HUES48 (cell line): ENCODE data around the gene THBD.

Experiments
- H3K27ac ChIP-seq: one replicate; pipeline ENCODE4 v1.7.0; 2013; ENCODE audit warnings: low read depth, low read length, inconsistent platforms
- H3K27me3 ChIP-seq: 2 replicates; pipeline ENCODE4 v1.6.1; 2013; ENCODE audit warnings: mild to moderate bottlenecking, low read length; ENCODE audit not compliant: control insufficient read depth, insufficient read depth
- H3K36me3 ChIP-seq: 2 replicates; pipeline ENCODE4 v1.6.1; 2013; ENCODE audit warnings: low read length; ENCODE audit not compliant: control insufficient read depth, insufficient read depth
- H3K4me1 ChIP-seq: 2 replicates; pipeline ENCODE4 v1.6.1; 2013; ENCODE audit warnings: mild to moderate bottlenecking, low read length; ENCODE audit not compliant: control insufficient read depth, insufficient read depth
- H3K4me3 ChIP-seq: 2 replicates; pipeline ENCODE4 v1.5.1; 2013; ENCODE audit warnings: mild to moderate bottlenecking, low read depth, low read length
- H3K9ac ChIP-seq: 2 replicates; pipeline ENCODE4 v1.6.1; 2013; ENCODE audit warnings: mild to moderate bottlenecking, low read depth, low read length, moderate library complexity
- H3K9me3 ChIP-seq: 2 replicates; pipeline ENCODE4 v1.6.1; 2013; ENCODE audit warnings: low read length; ENCODE audit not compliant: control insufficient read depth, insufficient read depth

The THBD gene, protein sequence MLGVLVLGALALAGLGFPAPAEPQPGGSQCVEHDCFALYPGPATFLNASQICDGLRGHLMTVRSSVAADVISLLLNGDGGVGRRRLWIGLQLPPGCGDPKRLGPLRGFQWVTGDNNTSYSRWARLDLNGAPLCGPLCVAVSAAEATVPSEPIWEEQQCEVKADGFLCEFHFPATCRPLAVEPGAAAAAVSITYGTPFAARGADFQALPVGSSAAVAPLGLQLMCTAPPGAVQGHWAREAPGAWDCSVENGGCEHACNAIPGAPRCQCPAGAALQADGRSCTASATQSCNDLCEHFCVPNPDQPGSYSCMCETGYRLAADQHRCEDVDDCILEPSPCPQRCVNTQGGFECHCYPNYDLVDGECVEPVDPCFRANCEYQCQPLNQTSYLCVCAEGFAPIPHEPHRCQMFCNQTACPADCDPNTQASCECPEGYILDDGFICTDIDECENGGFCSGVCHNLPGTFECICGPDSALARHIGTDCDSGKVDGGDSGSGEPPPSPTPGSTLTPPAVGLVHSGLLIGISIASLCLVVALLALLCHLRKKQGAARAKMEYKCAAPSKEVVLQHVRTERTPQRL

DNA sequence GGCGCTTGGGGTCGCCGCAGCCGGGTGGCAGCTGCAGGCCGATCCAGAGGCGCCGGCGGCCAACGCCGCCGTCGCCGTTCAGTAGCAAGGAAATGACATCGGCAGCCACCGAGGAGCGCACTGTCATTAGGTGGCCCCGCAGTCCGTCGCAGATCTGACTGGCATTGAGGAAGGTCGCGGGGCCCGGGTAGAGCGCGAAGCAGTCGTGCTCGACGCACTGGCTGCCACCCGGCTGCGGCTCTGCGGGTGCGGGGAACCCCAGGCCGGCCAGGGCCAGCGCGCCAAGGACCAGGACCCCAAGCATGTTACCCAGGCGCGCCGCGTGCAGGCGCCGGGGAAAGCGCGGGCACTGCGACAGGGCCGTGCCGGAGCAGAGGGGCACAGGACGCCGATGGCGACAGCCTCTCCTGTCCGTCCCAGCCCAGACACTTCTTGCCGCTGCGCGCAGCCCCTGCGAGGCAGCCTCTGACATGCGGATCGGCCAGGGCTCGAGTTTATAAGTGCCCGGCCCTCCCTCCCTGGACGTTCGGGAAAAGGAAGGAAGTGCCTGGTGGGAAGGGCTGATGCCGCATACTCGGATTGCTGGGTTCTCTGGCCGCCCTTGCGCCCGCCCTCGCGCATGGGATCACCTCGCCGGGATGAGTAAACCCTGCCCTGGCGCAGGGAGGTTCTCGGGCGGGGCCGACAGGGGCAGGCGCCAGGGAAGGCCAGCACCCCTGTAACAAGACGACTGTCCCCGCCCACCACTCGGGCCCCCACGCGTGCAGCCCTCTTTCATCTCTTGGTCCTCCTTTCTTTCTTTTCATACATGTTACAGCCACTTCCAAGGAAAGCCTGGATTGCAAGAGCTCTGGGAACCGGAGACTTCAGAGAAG is at the start of gene THBD:
Gene THBD (minus strand): TSS at position 472 of the 875 bp plus-strand sequence. CDS start 168 bp downstream, at position 304.
- H3K9ac ChIP-seq: no peak within 1 kb of the TSS
- peaks cover 87% of the 10 kb centered on the region for H3K27me3 ChIP-seq
- H3K4me1 ChIP-seq: peaks cover 15% of the 10 kb centered on the region; the same call in 1 of the 2 replicates
- peak within 1 kb of the TSS; percentile 71 for H3K4me3 ChIP-seq
- no peaks in the 10 kb centered on the region for H3K36me3 ChIP-seq
- no peak within 1 kb of the TSS for H3K27ac ChIP-seq
- H3K9me3 ChIP-seq: no peaks in the 10 kb centered on the region

DNA sequence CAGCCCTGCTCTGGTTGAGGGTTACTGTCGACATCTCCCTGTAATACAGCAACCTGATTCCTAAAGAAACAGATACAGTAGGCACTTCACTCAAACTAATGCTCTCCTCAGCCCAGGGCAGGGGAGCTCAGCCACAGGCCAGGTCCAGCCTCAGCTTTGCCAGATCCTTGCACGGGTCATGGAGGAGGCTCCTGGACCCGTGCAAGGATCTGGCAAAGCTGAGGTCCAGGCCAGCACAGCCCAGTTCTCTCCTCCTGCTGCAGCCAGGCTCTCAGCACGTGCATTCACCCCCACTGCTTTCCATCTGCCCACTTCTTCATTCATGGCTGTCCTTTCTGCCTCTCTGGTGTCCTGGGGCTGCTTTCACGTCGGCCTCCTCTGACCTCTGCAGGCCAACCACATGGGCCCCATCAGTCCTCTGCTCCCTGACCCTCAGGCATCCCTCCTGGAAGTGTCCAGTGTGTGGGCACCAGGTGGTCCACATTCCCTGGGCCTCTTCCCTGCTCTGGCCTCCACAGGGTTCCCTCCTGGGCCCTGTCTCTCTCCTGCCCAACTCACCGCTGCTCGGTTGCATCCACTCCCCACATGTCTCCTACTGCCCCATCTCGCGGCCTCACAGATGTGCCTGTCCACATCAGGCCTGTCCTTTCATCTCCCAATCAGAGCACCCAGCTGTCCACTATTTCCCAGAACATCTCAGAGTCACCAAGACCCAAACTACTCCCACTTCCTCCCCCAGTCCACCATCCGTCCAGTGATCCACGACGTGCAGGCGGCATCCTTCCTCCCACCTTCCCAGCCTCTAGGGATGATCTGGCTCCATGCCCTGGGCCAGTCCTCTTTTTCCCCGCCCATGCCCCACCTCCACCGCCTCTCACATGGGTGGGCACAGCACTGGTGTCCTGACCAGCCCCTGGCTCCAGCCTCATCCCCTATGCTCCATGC is 48.4 kb upstream of the THBD start:
- no peaks in the 10 kb centered on the region for H3K36me3 ChIP-seq
- H3K9me3 ChIP-seq: no peaks in the 10 kb centered on the region
- no peak overlapping the region for H3K27ac ChIP-seq
- H3K9ac ChIP-seq: no peak overlapping the region
- no peaks in the 10 kb centered on the region for H3K27me3 ChIP-seq
- no peaks in the 10 kb centered on the region for H3K4me1 ChIP-seq
- H3K4me3 ChIP-seq: no peak overlapping the region

DNA sequence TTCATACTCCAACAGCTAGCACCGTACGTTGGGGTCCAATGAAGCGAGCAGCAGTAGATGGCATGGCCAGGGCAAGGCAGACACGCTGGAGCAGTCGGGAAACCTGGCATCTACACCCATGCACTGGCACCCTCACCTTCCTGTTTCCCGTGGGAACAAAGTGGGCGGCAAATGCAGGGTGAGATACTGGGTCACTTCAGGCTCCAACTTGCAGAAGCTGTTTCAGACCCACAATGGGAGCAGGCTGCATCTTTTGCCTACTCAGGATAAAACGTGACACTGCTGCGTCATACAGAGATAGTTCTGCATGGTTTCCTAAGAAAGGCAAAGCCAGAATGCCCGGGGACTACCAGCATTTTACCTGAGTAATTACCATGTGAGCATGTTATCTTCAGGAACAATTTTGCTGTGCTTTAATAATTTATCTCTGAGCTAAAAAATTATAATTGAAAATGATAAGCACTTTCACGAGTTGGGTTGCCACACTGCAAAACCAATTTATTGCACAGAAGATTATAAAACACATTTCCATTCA is 47.6 kb upstream of the THBD start:
- H3K9me3 ChIP-seq: no peaks in the 10 kb centered on the region
- no peak overlapping the region for H3K9ac ChIP-seq
- no peaks in the 10 kb centered on the region; the same call in 1 of the 2 replicates for H3K4me1 ChIP-seq
- no peak overlapping the region for H3K4me3 ChIP-seq
- H3K27ac ChIP-seq: no peak overlapping the region
- H3K36me3 ChIP-seq: no peaks in the 10 kb centered on the region
- no peaks in the 10 kb centered on the region for H3K27me3 ChIP-seq

DNA sequence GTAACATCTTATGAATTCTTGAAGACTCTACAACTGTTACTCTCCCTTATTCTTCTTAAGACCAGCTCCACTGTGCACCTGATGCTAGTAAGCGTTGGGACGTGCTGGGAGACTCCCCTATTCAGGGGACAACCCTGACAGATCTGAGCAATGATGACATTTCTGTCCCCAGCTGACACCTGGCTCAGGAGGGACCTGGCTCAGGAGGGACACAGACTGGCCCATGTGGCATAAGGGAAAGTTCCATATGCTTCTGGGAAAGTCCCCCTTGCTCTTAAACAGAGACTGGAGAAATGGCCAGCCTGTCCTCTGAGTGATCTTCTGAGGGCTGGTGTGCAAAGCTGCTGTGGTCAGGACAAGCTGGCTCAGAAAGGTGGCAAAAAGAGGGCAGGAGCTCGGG is 46.6 kb upstream of the THBD start:
- H3K27ac ChIP-seq: no peak overlapping the region
- no peaks in the 10 kb centered on the region for H3K36me3 ChIP-seq
- no peaks in the 10 kb centered on the region for H3K9me3 ChIP-seq
- H3K9ac ChIP-seq: no peak overlapping the region
- no peaks in the 10 kb centered on the region for H3K27me3 ChIP-seq
- no peak overlapping the region for H3K4me3 ChIP-seq
- H3K4me1 ChIP-seq: no peaks in the 10 kb centered on the region; the same call in 1 of the 2 replicates

DNA sequence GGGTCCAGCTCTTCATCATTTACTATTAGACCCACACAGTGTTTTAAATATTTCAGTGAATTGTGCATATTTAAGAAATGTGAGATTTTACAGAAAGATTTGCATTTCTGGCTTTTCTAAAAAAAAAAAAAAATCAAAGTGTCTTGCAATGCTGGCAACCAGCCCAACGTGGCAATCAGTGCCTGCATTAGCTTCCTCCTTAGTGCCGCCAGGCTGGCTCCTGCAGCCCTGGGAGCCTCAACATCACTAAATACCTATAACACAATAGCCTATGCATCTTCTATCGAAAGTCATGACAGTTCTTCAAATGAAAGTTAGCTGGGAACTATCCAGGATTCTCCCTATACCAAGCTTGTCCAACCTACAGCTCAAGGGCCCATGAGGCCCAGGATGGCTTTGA is 46.0 kb upstream of the THBD start:
- Histone ChIP-seq H3K4me1 (no peaks in the 10 kb centered on the region; the same call in 1 of the 2 replicates), H3K9me3 (no peaks in the 10 kb centered on the region), H3K36me3 (no peaks in the 10 kb centered on the region), H3K4me3 (no peak overlapping the region), H3K27me3 (no peaks in the 10 kb centered on the region), H3K9ac (no peak overlapping the region), H3K27ac (no peak overlapping the region)

DNA sequence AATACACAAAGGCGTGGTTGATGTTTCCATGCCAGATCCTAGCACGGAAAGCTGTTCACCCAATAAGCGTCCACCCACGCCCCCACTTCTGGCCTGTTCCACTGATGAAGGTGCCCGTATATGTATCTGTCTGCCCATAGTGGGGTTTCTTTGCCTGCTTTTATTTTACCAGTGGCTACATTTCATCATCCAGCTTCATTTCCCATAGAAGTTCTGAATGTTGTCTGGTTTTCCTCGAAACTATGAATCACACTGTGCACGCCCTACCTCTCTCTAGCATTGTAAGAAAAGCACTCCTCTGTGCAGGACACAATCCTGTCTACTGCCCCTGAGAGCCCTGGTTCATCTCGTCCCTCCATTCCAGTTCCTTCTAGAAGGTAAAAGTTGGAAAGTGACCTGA is 45.5 kb upstream of the THBD start:
- no peaks in the 10 kb centered on the region for H3K27me3 ChIP-seq
- no peak overlapping the region for H3K4me3 ChIP-seq
- no peaks in the 10 kb centered on the region; the same call in 1 of the 2 replicates for H3K4me1 ChIP-seq
- H3K9me3 ChIP-seq: no peaks in the 10 kb centered on the region
- no peak overlapping the region for H3K9ac ChIP-seq
- no peak overlapping the region for H3K27ac ChIP-seq
- no peaks in the 10 kb centered on the region for H3K36me3 ChIP-seq

DNA sequence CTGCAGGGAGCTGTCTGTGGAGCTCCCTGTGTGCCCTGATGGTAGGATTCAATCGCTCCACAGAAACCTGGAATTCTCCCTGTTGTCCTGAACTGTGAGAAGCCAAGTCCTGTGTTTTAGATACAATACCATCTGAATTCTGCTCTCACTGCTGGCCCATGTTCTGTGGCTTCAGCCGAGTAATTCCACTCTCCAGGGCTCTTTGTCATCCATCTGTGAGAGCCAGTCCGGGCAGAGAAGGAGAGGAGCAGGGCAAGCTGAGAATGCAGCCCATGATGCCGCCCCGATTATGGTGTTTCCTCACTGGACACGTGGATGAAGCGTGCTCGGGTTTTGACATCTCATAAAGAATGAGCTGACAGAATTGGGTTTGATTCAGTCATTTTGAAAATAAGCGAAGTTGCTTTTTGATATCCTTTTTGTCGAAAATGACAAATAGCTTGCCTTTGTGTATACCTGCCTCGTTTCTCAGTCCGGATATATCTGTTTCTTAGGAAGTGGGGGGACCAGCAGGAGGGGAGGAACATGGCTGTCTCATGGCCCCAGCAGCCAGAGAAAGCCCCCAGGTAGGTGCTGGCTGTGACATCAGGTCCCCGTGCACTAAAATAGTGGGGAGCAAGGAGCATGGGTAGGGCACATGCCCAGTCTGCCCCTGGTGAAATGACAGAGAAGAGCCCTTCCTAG is 44.9 kb upstream of the THBD start:
- H3K9me3 ChIP-seq: no peaks in the 10 kb centered on the region
- H3K9ac ChIP-seq: no peak overlapping the region
- H3K27me3 ChIP-seq: no peaks in the 10 kb centered on the region
- H3K4me3 ChIP-seq: no peak overlapping the region
- no peaks in the 10 kb centered on the region; the same call in 1 of the 2 replicates for H3K4me1 ChIP-seq
- H3K36me3 ChIP-seq: no peaks in the 10 kb centered on the region
- no peak overlapping the region for H3K27ac ChIP-seq

DNA sequence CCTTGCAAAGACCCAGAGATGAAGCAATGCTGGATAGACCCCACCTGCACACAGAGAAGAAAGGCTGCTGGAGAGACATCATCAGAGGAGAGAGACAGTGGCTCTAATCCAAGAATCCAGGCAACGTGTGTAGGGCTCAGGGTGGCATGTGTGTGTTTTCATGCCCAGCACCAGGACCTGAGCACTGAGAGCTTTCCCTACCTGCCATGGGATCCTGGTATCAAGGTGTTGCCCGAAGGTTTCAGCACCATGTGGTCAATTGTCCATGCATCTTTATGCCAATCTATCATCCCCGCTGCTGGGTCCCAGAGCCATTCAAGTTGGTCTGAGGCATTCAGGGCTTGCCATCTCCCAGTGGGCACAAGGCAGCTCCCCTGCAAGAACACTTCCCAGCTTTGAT is 44.1 kb upstream of the THBD start:
- H3K36me3 ChIP-seq: no peaks in the 10 kb centered on the region
- no peak overlapping the region for H3K27ac ChIP-seq
- H3K9me3 ChIP-seq: no peaks in the 10 kb centered on the region
- no peaks in the 10 kb centered on the region for H3K27me3 ChIP-seq
- no peaks in the 10 kb centered on the region; the same call in 1 of the 2 replicates for H3K4me1 ChIP-seq
- no peak overlapping the region for H3K4me3 ChIP-seq
- no peak overlapping the region for H3K9ac ChIP-seq

DNA sequence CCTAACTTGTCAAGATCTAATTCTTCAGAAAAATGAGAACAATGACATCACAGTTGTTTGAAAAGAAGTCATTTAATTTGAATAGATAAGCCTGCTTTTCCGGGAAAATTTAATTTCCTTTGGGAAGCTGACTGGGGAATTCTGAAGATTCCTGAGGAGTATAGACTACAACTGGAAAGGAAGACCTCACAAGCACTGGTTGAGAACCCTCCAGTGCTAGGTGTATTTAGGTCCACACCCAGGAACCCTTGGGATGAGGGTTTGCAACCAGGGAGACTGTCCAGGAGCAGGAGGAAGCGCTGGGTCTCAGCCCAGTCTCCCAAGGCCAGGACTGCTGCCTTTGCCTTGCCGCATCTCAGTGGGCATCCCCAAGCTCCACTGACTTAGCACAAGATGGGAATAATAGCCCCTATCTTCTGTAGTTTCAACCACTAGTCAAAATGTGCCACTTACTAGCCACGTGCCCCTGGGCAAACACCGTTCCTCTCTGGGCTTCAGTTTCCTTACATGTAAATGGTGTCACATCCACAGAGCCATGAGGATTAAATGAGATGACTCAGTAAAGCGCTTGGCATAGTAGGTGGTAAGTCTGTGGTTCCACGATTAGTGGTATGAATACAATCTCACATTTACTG is 43.5 kb upstream of the THBD start:
- H3K9ac ChIP-seq: no peak overlapping the region
- no peak overlapping the region for H3K27ac ChIP-seq
- H3K9me3 ChIP-seq: no peaks in the 10 kb centered on the region
- H3K4me3 ChIP-seq: no peak overlapping the region
- no peaks in the 10 kb centered on the region for H3K27me3 ChIP-seq
- H3K4me1 ChIP-seq: no peaks in the 10 kb centered on the region; the same call in 1 of the 2 replicates
- H3K36me3 ChIP-seq: no peaks in the 10 kb centered on the region
